Measurements from ENCODE around the gene CHSY3.

The CHSY3 gene

DNA sequence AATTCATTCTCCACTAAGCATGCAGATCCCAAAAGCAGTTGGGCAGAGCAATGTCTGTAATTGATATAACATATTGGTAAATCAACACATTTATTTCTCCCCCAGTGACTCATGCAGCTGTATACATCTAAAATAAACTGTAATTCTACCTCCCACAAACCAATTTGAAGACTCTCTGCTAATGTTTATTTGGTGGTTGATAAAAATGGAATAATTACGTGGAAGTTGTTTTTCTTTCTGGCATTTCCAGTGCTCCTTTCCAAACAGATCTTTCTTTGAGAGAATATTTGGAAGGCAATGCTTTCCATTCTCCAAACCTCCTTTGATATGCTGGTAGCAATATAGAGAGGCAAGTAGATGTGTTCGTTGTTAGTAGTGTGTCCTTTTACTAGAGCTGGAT, 194.7 kb downstream of the CHSY3 start:
- DNase-seq: no peak
- Histone ChIP-seq H3K4me1 (ENCODE audit: control insufficient read depth, insufficient read depth, low read length, poor library complexity, severe bottlenecking) (no peaks in the 10 kb centered on the region), H3K27ac (ENCODE audit: insufficient read depth, low read length, poor library complexity, severe bottlenecking) (no peak overlapping the region), H3K36me3 (ENCODE audit: control insufficient read depth, insufficient read depth, low read length) (no peaks in the 10 kb centered on the region), H3K4me3 (ENCODE audit: insufficient read depth, low read depth, low read length, poor library complexity, severe bottlenecking) (no peak overlapping the region), H3K27me3 (replicated peaks; ENCODE audit: control insufficient read depth, insufficient read depth, low read length, poor library complexity, severe bottlenecking) (no peaks in the 10 kb centered on the region), H3K9me3 (ENCODE audit: control insufficient read depth, low read length) (no peaks in the 10 kb centered on the region)

GRCh38 chr5:130102375-130102774, 198.1 kb downstream of the CHSY3 start:
- DNase-seq: no peak
- H3K36me3 ChIP-seq (ENCODE audit: control insufficient read depth, insufficient read depth, low read length): no peaks in the 10 kb centered on the region
- no peak overlapping the region for H3K4me3 ChIP-seq (ENCODE audit: insufficient read depth, low read depth, low read length, poor library complexity, severe bottlenecking)
- no peaks in the 10 kb centered on the region for H3K9me3 ChIP-seq (ENCODE audit: control insufficient read depth, low read length)
- H3K27ac ChIP-seq (ENCODE audit: insufficient read depth, low read length, poor library complexity, severe bottlenecking): no peak overlapping the region
- H3K27me3 ChIP-seq (replicated peaks; ENCODE audit: control insufficient read depth, insufficient read depth, low read length, poor library complexity, severe bottlenecking): no peaks in the 10 kb centered on the region
- H3K4me1 ChIP-seq (ENCODE audit: control insufficient read depth, insufficient read depth, low read length, poor library complexity, severe bottlenecking): no peaks in the 10 kb centered on the region

- H3K36me3 ChIP-seq (ENCODE audit: control insufficient read depth, insufficient read depth, low read length): no peaks in the 10 kb centered on the region
- H3K4me1 ChIP-seq (ENCODE audit: control insufficient read depth, insufficient read depth, low read length, poor library complexity, severe bottlenecking): no peaks in the 10 kb centered on the region
- no peak overlapping the region for H3K27ac ChIP-seq (ENCODE audit: insufficient read depth, low read length, poor library complexity, severe bottlenecking)
- DNase-seq: no peak
- H3K27me3 ChIP-seq (replicated peaks; ENCODE audit: control insufficient read depth, insufficient read depth, low read length, poor library complexity, severe bottlenecking): no peaks in the 10 kb centered on the region
- no peak overlapping the region for H3K4me3 ChIP-seq (ENCODE audit: insufficient read depth, low read depth, low read length, poor library complexity, severe bottlenecking)
- no peaks in the 10 kb centered on the region for H3K9me3 ChIP-seq (ENCODE audit: control insufficient read depth, low read length)
Measured at GRCh38 chr5:130102960-130103359, 198.7 kb downstream of the CHSY3 start.

DNA sequence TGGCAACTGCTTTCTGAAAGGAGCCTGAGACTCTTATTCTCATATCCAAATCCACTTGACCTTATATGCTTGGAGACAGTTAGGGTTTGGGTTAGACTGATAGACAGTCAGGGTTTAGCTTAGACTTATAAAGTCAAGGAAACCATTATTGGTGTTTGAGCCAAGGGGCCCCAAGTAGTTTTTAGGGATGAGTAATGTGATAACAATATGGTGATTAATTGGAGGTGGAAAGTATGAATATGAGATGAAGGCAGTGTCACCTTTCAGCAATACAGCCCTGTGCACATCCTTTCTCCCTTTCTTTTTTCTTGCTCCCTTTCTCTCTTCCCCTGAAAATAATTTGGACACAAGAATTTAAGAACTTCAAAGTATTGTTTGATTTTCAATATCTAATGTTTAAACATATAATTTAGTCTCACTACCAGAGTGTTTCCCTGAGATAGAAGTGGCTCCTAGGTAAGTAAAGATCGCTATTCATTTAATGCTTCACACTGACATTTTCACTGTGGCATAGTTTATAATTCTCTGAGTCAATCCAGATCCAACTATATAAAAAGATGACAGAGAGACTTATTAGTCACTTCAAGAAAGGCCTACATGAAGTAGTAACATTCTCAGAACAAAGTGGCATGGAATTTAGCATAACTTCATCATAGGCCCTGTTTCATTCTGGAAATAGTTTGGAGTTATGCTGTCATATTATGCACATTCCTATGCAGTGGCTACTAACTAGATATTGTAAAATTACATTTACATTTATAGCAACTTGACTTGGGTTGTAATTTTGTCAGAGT, 200.8 kb downstream of the CHSY3 start:
- no peak overlapping the region for H3K4me3 ChIP-seq (ENCODE audit: insufficient read depth, low read depth, low read length, poor library complexity, severe bottlenecking)
- no peak overlapping the region for H3K27ac ChIP-seq (ENCODE audit: insufficient read depth, low read length, poor library complexity, severe bottlenecking)
- no peaks in the 10 kb centered on the region for H3K9me3 ChIP-seq (ENCODE audit: control insufficient read depth, low read length)
- H3K4me1 ChIP-seq (ENCODE audit: control insufficient read depth, insufficient read depth, low read length, poor library complexity, severe bottlenecking): no peaks in the 10 kb centered on the region
- no peak for DNase-seq
- H3K27me3 ChIP-seq (replicated peaks; ENCODE audit: control insufficient read depth, insufficient read depth, low read length, poor library complexity, severe bottlenecking): no peaks in the 10 kb centered on the region
- H3K36me3 ChIP-seq (ENCODE audit: control insufficient read depth, insufficient read depth, low read length): no peaks in the 10 kb centered on the region

DNA sequence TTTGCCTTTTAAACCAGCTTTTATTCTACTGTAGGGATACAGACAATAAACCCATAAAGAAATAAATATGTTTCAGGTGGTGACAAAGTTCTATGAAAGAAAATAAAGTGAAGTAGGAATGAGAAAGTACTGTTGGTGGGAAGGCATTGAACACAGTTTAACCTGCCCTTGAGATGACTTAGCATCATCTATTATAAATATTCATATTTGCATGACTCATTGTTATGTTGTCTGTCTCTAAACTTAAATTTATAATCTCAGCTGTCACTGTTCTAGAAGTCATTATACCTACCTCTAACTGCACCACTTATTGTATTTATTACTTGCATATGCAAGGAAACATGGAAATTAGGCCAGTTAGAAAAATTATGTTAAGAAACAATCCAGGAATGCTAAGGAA, 202.2 kb downstream of the CHSY3 start:
- Histone ChIP-seq H3K27me3 (replicated peaks; ENCODE audit: control insufficient read depth, insufficient read depth, low read length, poor library complexity, severe bottlenecking) (no peaks in the 10 kb centered on the region), H3K27ac (ENCODE audit: insufficient read depth, low read length, poor library complexity, severe bottlenecking) (no peak overlapping the region), H3K36me3 (ENCODE audit: control insufficient read depth, insufficient read depth, low read length) (no peaks in the 10 kb centered on the region), H3K9me3 (ENCODE audit: control insufficient read depth, low read length) (no peaks in the 10 kb centered on the region), H3K4me1 (ENCODE audit: control insufficient read depth, insufficient read depth, low read length, poor library complexity, severe bottlenecking) (no peaks in the 10 kb centered on the region), H3K4me3 (ENCODE audit: insufficient read depth, low read depth, low read length, poor library complexity, severe bottlenecking) (no peak overlapping the region)
- DNase-seq: no peak

GRCh38 chr5:130109152-130109551, 204.9 kb downstream of the CHSY3 start:
- Histone ChIP-seq H3K27me3 (replicated peaks; ENCODE audit: control insufficient read depth, insufficient read depth, low read length, poor library complexity, severe bottlenecking) (no peaks in the 10 kb centered on the region), H3K36me3 (ENCODE audit: control insufficient read depth, insufficient read depth, low read length) (no peaks in the 10 kb centered on the region), H3K27ac (ENCODE audit: insufficient read depth, low read length, poor library complexity, severe bottlenecking) (no peak overlapping the region), H3K4me3 (ENCODE audit: insufficient read depth, low read depth, low read length, poor library complexity, severe bottlenecking) (no peak overlapping the region), H3K9me3 (ENCODE audit: control insufficient read depth, low read length) (no peaks in the 10 kb centered on the region), H3K4me1 (ENCODE audit: control insufficient read depth, insufficient read depth, low read length, poor library complexity, severe bottlenecking) (no peaks in the 10 kb centered on the region)
- no peak for DNase-seq

GRCh38 chr5:130110328-130110727, 206.1 kb downstream of the CHSY3 start:
- Histone ChIP-seq H3K9me3 (ENCODE audit: control insufficient read depth, low read length) (no peaks in the 10 kb centered on the region), H3K4me3 (ENCODE audit: insufficient read depth, low read depth, low read length, poor library complexity, severe bottlenecking) (no peak overlapping the region), H3K27me3 (replicated peaks; ENCODE audit: control insufficient read depth, insufficient read depth, low read length, poor library complexity, severe bottlenecking) (no peaks in the 10 kb centered on the region), H3K36me3 (ENCODE audit: control insufficient read depth, insufficient read depth, low read length) (no peaks in the 10 kb centered on the region), H3K4me1 (ENCODE audit: control insufficient read depth, insufficient read depth, low read length, poor library complexity, severe bottlenecking) (no peaks in the 10 kb centered on the region), H3K27ac (ENCODE audit: insufficient read depth, low read length, poor library complexity, severe bottlenecking) (no peak overlapping the region)
- no peak for DNase-seq

GRCh38 chr5:130111746-130112145, 207.5 kb downstream of the CHSY3 start:
- Histone ChIP-seq H3K36me3 (ENCODE audit: control insufficient read depth, insufficient read depth, low read length) (no peaks in the 10 kb centered on the region), H3K27ac (ENCODE audit: insufficient read depth, low read length, poor library complexity, severe bottlenecking) (no peak overlapping the region), H3K4me3 (ENCODE audit: insufficient read depth, low read depth, low read length, poor library complexity, severe bottlenecking) (no peak overlapping the region), H3K27me3 (replicated peaks; ENCODE audit: control insufficient read depth, insufficient read depth, low read length, poor library complexity, severe bottlenecking) (no peaks in the 10 kb centered on the region), H3K9me3 (ENCODE audit: control insufficient read depth, low read length) (no peaks in the 10 kb centered on the region), H3K4me1 (ENCODE audit: control insufficient read depth, insufficient read depth, low read length, poor library complexity, severe bottlenecking) (no peaks in the 10 kb centered on the region)
- DNase-seq: no peak

GRCh38 chr5:130112246-130112645, 208.0 kb downstream of the CHSY3 start:
- Histone ChIP-seq H3K4me3 (ENCODE audit: insufficient read depth, low read depth, low read length, poor library complexity, severe bottlenecking) (no peak overlapping the region), H3K36me3 (ENCODE audit: control insufficient read depth, insufficient read depth, low read length) (no peaks in the 10 kb centered on the region), H3K9me3 (ENCODE audit: control insufficient read depth, low read length) (no peaks in the 10 kb centered on the region), H3K27ac (ENCODE audit: insufficient read depth, low read length, poor library complexity, severe bottlenecking) (no peak overlapping the region), H3K27me3 (replicated peaks; ENCODE audit: control insufficient read depth, insufficient read depth, low read length, poor library complexity, severe bottlenecking) (no peaks in the 10 kb centered on the region), H3K4me1 (ENCODE audit: control insufficient read depth, insufficient read depth, low read length, poor library complexity, severe bottlenecking) (no peaks in the 10 kb centered on the region)
- no peak for DNase-seq

- Histone ChIP-seq H3K27ac (ENCODE audit: insufficient read depth, low read length, poor library complexity, severe bottlenecking) (no peak overlapping the region), H3K9me3 (ENCODE audit: control insufficient read depth, low read length) (no peaks in the 10 kb centered on the region), H3K4me1 (ENCODE audit: control insufficient read depth, insufficient read depth, low read length, poor library complexity, severe bottlenecking) (no peaks in the 10 kb centered on the region), H3K36me3 (ENCODE audit: control insufficient read depth, insufficient read depth, low read length) (no peaks in the 10 kb centered on the region), H3K27me3 (replicated peaks; ENCODE audit: control insufficient read depth, insufficient read depth, low read length, poor library complexity, severe bottlenecking) (no peaks in the 10 kb centered on the region), H3K4me3 (ENCODE audit: insufficient read depth, low read depth, low read length, poor library complexity, severe bottlenecking) (no peak overlapping the region)
- DNase-seq: no peak
Measured at GRCh38 chr5:130115686-130116085, 211.4 kb downstream of the CHSY3 start.
